Heart right ventricle (tissue), 16 donors: Measurements from ENCODE around the gene TBXAS1. TPM values are rescaled to one million over a fixed set of nuclear protein-coding genes. Genes with fewer than 3 reads are reported as not detected.

ENCODE experiments used
- ATAC-seq, 8 donors: fragments of 200-7000 bp; cut with Tn5 transposase; one replicate each; pipeline ENCODE4 v1.9.1; 2020; ENCODE audit warnings: mild to moderate bottlenecking in 8 of 8, moderate library complexity in 8 of 8, moderate number of reproducible peaks in 1 of 8
- DNase-seq, 2 donors: peaks; one replicate each; pipeline ENCODE4 v3.0.0-alpha.2; 2020
- H3K27ac ChIP-seq, 10 donors: fragments of 200-600 bp; sonication (generic) in 2 of 10; one replicate each; pipeline versions ENCODE4 v1.5.0 to v1.8.0; 2020 to 2022; ENCODE audit warnings: mild to moderate bottlenecking in 3 of 10
- H3K27me3 ChIP-seq, 7 donors: fragments of 200-600 bp; one replicate each; pipeline ENCODE4 v1.8.0; 2021 to 2022; ENCODE audit warnings: mild to moderate bottlenecking in 2 of 7
- H3K36me3 ChIP-seq, 9 donors: fragments of 200-600 bp; sonication (generic) in 1 of 9; one replicate each; pipeline versions ENCODE4 v1.5.0 to v1.8.0; 2020 to 2022; ENCODE audit warnings: mild to moderate bottlenecking in 2 of 9
- H3K4me1 ChIP-seq, 9 donors: fragments of 200-600 bp; sonication (generic) in 1 of 9; one replicate each; pipeline versions ENCODE4 v1.5.0 to v1.8.0; 2020 to 2022; ENCODE audit warnings: mild to moderate bottlenecking in 4 of 9
- H3K4me3 ChIP-seq, 10 donors: fragments of 200-600 bp; sonication (generic) in 2 of 10; one replicate each; pipeline versions ENCODE4 v1.5.0 to v1.8.0; 2020 to 2022; ENCODE audit warnings: mild to moderate bottlenecking in 7 of 10, moderate library complexity in 2 of 10
- H3K9me3 ChIP-seq, 11 donors: fragments of 200-600 bp in 10 of 11; sonication (generic) in 2 of 11; one replicate each; pipeline versions ENCODE4 v1.5.0 to v1.8.0; 2013 to 2022; ENCODE audit warnings: mild to moderate bottlenecking in 2 of 11, control low read depth in 1 of 11, moderate library complexity in 1 of 11
- CTCF ChIP-seq, 9 donors: fragments of 200-600 bp; sonication (generic) in 2 of 9; IDR thresholded peaks; one replicate each; pipeline versions ENCODE4 v1.5.0 to v1.8.0; 2021 to 2022; ENCODE audit warnings: antibody characterized with exemption in 9 of 9, mild to moderate bottlenecking in 5 of 9, moderate library complexity in 1 of 9
- WGBS, 2 donors: extraction: QIAGEN DNeasy Blood & Tissue Kit; methylation state at CpG; one replicate each; pipeline ENCODE4 v1.1.7; 2013; ENCODE audit warnings: inconsistent platforms in 1 of 2; 5-methylcytosine and 5-hydroxymethylcytosine counted together
- intact Hi-C, 10 donors: fragments of 100-400 bp; cut with DNase I; formaldehyde crosslinking; loops; one replicate each; pipeline versions ENCODE4 v1.11.1 to v1.14.2; 2022
- polyA plus RNA-seq, 2 donors: library from polyadenylated mRNA; stranded (reverse); fragments of 200-250 nt; gene quantifications; one replicate each; pipeline ENCODE4 v1.2.3, GENCODE V29; 2013
- total RNA-seq, 10 donors: library from RNA; stranded (reverse); fragmentation: NEBNext Ultra II Directional in 3 of 10; extraction: Animal tissue kit (Norgen Biotek cat#: 25700) in 3 of 10; gene quantifications; one replicate each; pipeline versions ENCODE4 v1.2.1 to v1.2.4, GENCODE V29; 2021 to 2023
- donor health status: Arrhythmogenic right ventricular cardiomyopathy.
- donor health status: ischemic (EF 13 %, LVEDD 7.1; RV severe dilation, severe dysfunction).
- donor health status: healthy with polysubstance abuse.
- donor health status: DM: no; HTN: yes; CAD: no.
- donor health status: DM: no; HTN: no; CAD: no.
- donor health status: ischemic (EF 25% LVEDD 6.9; RV normal size, moderate dysfunction).
- donor health status: ischemic (EF 25% LVEDD 5.7; RV mildly dilated, moderate dysfunction).
- donor health status: healthy.
- donor health status: DM: yes; HTN: yes; CAD: no.
- donor health status: Ischemic cardiomyopathy.
- donor health status: ischemic (EF 35%, LVEDD 5.7; RV mildly dilated, moderate dysfunction).
- donor health status: nonischemic (EF 11% LVEDD 7.7; RV severe dilation, severe dysfunction).
- donor health status: DM: yes; HTN: yes; CAD: no.
- donor health status: PGD.
- donor health status: ischemic (EF 29% LVEDD 5.4; RV normal size, mild dysfunction).
- donor health status: nonischemic (EF 23%, LVEDD 6.1; RV moderate dilation, normal function).

TBXAS1 gene
- total and polyA plus RNA-seq, 12 donors: 1.7 to 17.7 (median 3.7) TPM

GRCh38 chr7:139823959-139824521 is 5.0 kb upstream of the TBXAS1 start:
- Histone ChIP-seq H3K4me1 (peaks cover 0 to 10% (median 0%) of the 10 kb centered on the region in 9 donors), H3K27me3 (peaks cover 0 to 18% (median 0%) of the 10 kb centered on the region in 7 donors), H3K27ac (no peak overlapping the region), H3K36me3 (no peaks in the 10 kb centered on the region), H3K9me3 (no peaks in the 10 kb centered on the region), H3K4me3 (no peak overlapping the region)
- 68% methylated on average over 8 of the region's 8 CpGs for WGBS, 2 donors
- ATAC-seq (no peak), DNase-seq (no peak)
- intact Hi-C loops: no loop called here
- TF ChIP-seq CTCF (IDR thresholded peaks at IDR 0.05): no peak

GRCh38 chr7:139825666-139826290 is 3.3 kb upstream of the TBXAS1 start:
- no peak for ATAC-seq
- no peak for TF ChIP-seq CTCF (IDR thresholded peaks at IDR 0.05)
- Histone ChIP-seq H3K36me3 (no peaks in the 10 kb centered on the region), H3K4me3 (no peak overlapping the region), H3K4me1 (peaks cover 0 to 10% (median 0%) of the 10 kb centered on the region in 9 donors), H3K9me3 (no peaks in the 10 kb centered on the region), H3K27ac (no peak overlapping the region), H3K27me3 (peaks cover 0 to 18% (median 0%) of the 10 kb centered on the region in 7 donors)
- 78 to 81% methylated on average over 9 of the region's 9 CpGs for WGBS, 2 donors
- no peak for DNase-seq
- intact Hi-C loops: no loop called here

GRCh38 chr7:139827042-139827441 is 2.0 kb upstream of the TBXAS1 start:
- Histone ChIP-seq H3K4me1 (peaks cover 0 to 15% (median 0%) of the 10 kb centered on the region in 9 donors), H3K27ac (no peak overlapping the region), H3K9me3 (no peaks in the 10 kb centered on the region), H3K4me3 (no peak overlapping the region), H3K27me3 (peaks cover 0 to 16% (median 0%) of the 10 kb centered on the region in 7 donors), H3K36me3 (no peaks in the 10 kb centered on the region)
- intact Hi-C loops: no loop called here
- ATAC-seq: no peak
- no peak for DNase-seq
- TF ChIP-seq CTCF (IDR thresholded peaks at IDR 0.05): peak in 3 of 9 donors; percentile 19 to 28 (median 28)

- intact Hi-C loops: no loop called here
- H3K4me1 ChIP-seq: peaks cover 0 to 15% (median 0%) of the 10 kb centered on the region in 9 donors
- H3K27me3 ChIP-seq: peaks cover 0 to 13% (median 0%) of the 10 kb centered on the region in 7 donors
- 80 to 90% methylated on average over 2 of the region's 2 CpGs for WGBS, 2 donors
- peak overlapping the region in 1 of 10 donors; percentile 89 for H3K27ac ChIP-seq
- H3K36me3 ChIP-seq: no peaks in the 10 kb centered on the region
- TF ChIP-seq CTCF (IDR thresholded peaks at IDR 0.05): no peak
- peak overlapping the region in 1 of 10 donors; percentile 59 for H3K4me3 ChIP-seq
- no peak for DNase-seq
- ATAC-seq: no peak
- H3K9me3 ChIP-seq: peaks cover 0 to under 1% (median 0%) of the 10 kb centered on the region in 11 donors
Measured at GRCh38 chr7:139828446-139828845, 618 bp upstream of the TBXAS1 start.
